HG02642 (cell line): ENCODE data around the gene MAPKAPK2.

Source experiments
- ATAC-seq: cut with Tn5 transposase; IDR thresholded peaks from one replicate; pipeline ENCODE4 v1.9.1; 2021; ENCODE audit warnings: mild to moderate bottlenecking; ENCODE audit not compliant: unreplicated experiment, poor library complexity

MAPKAPK2 gene

DNA sequence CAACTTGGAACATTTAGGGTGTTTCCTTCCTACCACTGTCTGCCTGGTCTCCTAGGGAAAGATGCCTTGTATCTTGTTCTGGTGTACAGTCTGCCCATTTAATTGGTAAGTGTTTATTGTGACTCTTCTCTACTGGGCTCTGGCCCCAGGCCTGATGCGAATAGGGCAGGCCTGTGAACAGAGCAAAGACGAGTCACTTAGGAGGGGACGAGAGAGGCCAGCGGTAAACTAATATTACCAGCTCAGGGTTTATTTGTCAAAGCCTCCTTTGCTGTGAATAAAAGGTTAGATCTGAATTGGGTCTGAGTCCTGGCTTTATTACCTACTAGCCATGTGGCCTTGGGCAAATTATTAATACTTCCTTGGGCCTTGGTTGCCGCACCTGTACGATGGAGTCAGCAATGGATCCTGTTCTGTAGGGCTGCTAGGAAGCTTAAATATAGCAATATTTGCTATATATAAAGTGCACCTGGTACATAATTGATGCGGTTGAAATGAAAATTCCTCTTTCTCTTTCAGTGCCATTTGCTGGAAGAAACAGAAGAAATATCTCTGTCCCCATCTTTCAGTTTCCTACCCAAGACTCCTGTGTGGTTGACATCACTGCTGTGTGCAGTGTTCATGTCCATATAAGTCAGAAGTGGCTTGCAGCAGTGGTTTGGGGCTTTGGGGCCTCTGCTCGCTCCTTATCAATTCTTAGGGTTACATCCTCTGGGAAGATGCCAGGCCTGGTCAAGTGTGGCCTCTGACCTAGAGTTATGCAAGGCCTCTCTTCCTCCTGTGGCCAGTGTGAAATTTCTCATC, 32.4 kb downstream of the MAPKAPK2 start:
- peak; percentile 72 for ATAC-seq

DNA sequence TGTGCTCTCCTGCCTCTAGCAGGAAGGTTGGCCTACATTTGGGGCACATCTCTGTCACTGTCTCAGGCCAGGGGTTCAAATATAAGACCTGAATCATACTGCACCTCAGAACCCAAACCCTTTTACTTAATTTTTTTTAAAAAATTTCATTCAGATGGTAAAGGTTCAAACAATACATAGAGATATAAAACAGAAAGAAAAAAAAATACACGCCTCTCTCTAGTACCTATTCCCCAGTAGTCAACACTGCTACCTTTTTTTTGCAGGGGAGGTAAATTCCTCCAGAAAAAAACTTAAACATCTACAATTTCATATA, 32.9 kb downstream of the MAPKAPK2 start:
- ATAC-seq: no peak

DNA sequence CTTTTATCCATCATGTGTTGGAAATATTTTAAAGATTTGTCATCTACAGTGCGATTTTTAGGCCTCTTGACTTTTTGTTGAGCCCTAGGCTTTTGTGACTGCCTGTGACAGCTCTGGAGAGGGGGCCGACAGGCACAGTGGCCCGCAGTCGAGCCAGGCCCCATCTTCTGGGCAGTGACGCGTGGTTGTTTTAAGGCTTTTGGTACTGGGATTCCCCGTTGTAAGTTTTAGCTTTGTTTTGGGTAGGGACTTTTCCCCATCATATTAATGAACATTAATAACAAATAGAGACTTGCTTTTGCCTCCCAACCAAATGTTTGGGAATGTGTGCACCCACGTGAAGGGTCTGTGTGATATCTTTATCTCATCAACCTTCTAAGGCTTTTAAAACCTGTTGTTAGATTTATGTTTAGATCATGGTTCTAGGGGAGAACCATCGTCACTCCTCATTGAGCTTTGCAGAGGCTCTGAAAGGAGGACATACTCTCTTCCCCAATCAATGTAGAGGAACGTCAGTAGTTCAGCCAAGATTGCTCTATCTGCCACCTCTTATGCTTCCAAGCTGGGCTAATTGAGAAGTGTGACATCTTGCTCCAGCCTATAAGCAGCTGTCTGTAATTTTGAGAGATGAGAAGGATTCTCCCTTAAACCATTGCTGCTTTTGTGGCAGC, 34.6 kb downstream of the MAPKAPK2 start:
- peak; percentile 42 for ATAC-seq

DNA sequence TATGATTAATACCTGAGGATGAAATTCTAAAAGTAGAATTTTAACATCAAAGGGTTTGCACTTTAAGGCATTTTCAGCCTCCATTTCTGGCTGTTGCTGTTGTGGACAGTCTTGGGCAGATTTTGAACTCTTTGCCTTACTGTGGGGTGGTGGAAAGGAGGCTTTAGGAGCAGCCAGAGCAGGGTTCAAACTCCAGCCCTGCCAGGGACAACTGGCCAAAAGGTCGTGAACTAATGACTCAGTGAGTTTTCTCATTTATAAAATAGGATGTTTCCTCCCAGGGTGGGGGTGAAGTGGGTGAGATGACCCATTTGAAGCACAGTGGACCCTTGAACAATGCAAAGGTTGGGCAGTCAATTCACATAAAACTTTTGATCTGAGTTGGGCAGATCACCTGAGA, 36.7 kb downstream of the MAPKAPK2 start:
- no peak for ATAC-seq

GRCh38 chr1:206722751-206723461, 38.2 kb downstream of the MAPKAPK2 start:
- ATAC-seq: no peak

DNA sequence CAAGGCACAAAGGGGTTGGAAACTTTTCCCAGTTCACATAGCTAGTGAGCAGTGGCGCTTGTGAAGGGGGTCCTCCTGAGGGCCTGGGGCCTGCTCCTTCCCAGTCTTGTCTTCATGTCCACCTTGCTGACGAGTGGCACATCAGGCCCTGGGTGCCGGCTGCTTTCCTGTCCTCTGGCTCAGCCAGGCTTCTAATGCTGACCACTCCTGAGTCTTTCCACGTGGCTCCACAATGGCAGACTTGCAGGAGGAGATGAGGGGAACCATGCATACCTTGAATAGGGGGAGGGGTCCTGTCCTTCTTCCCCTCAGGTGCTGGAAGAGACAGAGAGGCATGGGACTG, 38.7 kb downstream of the MAPKAPK2 start:
- no peak for ATAC-seq

GRCh38 chr1:206723805-206724472, 39.2 kb downstream of the MAPKAPK2 start:
- ATAC-seq: no peak

DNA sequence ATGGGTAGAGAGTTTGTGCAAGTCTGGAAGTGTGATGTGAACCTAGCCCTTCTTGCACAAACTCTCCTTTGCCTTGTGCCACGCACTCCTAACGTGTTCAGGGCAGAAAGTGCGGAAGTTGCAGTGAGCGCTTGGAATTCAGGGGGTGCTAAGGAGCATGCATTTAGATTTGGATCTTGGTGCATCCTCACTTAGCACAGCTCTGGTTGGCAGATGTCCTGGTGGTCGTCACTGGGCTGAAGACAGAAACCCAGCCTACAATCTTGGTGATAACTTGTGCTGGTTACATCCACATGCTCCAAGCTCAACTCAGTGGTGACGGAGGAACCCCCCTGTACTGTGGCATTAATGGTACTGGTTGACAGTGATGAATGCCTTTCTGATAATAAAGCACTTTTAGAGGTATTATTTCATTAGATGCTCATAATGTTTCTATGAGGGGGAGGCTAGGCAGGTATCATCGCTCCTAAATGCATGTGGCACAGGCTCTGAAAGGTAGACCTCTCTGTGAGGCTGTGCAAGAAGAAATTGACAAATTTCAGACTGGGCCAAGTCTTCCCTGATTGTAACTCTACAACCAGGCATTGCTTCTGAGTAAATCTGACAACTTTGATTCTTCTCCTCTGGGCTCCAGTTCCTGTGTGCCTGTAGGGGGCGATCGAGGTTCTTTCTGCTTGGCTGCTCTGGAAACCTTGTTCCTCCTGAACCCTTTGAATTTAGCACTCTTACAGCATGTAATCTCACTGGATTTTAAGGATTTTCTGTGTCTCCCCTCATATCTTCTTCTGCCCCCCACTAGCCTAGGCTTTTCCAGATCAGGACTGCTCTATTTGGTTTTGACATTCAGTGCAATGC, 40.6 kb downstream of the MAPKAPK2 start:
- no peak for ATAC-seq

DNA sequence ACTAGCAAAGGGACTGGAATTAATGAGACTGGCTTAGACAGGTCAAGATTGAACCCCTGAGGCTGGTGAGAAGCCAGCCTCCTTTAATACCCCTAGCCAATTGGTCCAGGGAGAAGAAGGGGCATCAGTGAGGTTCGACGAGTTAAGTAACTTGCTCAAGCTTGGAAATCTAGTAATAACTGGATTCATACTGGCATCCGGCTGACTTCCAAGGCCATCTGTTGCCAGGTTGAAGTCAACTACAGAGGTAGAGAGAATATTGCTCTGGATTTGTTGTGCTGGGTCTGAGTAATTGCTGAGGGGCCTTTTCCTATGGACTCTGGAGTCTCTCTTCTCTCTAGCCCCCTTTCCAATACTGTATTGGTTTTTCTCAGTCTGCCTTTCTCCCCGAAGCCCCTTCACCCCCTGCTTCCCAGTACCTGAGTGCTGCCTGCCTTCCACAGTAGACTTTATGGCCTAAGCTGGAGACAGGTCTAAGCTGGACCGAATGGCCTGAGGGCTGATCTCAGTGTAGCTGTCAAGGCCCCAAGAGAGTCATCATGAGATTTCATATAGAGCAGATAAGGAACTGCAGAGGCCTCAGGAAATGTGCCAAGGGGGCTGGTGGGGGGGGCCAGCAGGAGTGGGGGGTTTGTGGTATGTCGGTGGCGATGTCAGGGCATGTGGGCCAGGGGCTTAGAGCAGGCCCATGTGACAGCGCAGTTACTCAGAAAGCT, 43.4 kb downstream of the MAPKAPK2 start:
- no peak for ATAC-seq

GRCh38 chr1:206728697-206728987, 43.9 kb downstream of the MAPKAPK2 start:
- no peak for ATAC-seq

- ATAC-seq: no peak
These were observed 44.3 kb downstream of the MAPKAPK2 start for GRCh38 chr1:206729050-206729449.

GRCh38 chr1:206729507-206729906, 44.8 kb downstream of the MAPKAPK2 start:
- no peak for ATAC-seq

DNA sequence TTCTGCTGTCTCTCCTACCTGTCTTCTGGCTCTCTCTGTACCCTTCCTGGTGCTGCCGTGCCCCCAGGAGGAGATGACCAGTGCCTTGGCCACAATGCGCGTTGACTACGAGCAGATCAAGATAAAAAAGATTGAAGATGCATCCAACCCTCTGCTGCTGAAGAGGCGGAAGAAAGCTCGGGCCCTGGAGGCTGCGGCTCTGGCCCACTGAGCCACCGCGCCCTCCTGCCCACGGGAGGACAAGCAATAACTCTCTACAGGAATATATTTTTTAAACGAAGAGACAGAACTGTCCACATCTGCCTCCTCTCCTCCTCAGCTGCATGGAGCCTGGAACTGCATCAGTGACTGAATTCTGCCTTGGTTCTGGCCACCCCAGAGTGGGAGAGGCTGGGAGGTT, 47.8 kb downstream of the MAPKAPK2 start:
- ATAC-seq: no peak

GRCh38 chr1:206732992-206733391, 48.3 kb downstream of the MAPKAPK2 start:
- ATAC-seq: no peak

GRCh38 chr1:206734499-206735142, 49.9 kb downstream of the MAPKAPK2 start:
- ATAC-seq: no peak

DNA sequence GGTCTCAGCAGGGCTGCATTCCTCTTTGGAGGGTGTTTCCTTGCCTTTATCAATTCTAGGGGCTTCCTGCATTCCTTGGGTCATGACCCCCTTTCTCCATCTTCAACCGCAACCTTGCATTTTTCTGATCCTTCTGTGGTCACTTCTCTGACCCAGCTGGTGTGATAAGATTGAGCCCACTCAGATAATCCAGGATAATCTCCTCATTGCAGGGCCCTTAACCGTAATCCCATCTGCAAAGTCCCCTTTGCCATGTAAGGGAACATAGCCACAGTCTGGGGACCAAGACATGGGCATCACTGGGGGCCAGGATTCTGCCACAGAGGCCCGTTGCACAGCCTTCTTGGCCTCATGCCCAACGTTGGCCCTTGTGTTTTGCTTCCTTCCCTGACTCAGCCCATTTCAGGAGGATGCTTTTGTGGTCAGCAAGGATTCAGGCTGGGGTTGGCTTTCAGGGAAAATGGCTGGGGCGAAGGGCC, 50.9 kb downstream of the MAPKAPK2 start:
- ATAC-seq: no peak

DNA sequence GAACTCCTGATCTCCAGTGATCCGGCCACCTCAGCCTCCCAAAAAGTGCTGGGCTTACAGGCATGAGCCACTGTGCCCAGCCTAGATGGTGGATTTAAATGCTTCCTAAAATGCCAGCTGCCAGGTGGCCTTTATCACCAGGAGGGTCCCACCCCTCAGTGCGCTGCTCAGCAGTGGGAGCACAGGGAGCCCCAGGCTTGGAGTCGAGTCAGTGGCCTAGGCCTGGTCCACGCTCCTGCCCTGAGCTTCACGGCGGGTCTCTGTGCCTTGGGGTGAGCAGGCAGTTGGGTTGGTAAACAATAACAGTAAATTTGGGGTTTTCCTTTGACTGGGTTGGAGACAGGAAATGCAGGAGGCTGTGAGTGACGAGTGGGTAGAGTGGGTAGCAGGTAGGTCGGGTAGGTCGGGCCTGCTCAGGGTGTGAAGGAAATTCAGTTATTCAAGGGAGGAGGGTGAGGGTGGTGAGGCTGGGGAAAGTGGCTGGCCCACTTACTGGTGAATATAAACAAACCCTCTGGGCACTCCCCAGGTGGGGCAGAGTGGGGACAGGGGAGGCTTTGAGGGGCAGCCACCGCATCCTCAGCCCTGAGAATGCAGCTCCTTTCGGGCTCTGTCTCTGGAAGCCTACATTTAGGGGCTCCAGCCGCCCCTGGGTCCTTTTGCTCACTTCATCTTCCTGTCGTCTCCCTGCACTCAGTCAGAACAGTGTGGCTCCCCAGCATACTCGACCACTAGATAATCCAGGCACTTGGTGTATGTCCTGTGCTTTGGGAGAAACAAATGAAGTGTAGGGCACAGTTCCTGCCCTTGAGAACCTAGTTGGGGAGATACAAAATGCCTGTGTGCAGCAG, 52.4 kb downstream of the MAPKAPK2 start:
- no peak for ATAC-seq

GRCh38 chr1:206737729-206738201, 53.1 kb downstream of the MAPKAPK2 start:
- no peak for ATAC-seq
